HG03045 (cell line): ENCODE results near the gene USF1.
A peak's percentile ranks its signal among the peaks of the same experiment; 100 is the strongest.

ENCODE experiments used
- ATAC-seq: cut with Tn5 transposase; IDR thresholded peaks from one replicate; pipeline ENCODE4 v1.9.1; 2021; ENCODE audit warnings: mild to moderate bottlenecking, moderate library complexity; ENCODE audit not compliant: unreplicated experiment

USF1 gene, protein sequence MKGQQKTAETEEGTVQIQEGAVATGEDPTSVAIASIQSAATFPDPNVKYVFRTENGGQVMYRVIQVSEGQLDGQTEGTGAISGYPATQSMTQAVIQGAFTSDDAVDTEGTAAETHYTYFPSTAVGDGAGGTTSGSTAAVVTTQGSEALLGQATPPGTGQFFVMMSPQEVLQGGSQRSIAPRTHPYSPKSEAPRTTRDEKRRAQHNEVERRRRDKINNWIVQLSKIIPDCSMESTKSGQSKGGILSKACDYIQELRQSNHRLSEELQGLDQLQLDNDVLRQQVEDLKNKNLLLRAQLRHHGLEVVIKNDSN

GRCh38 chr1:161045736-161046604, at the start of gene USF1:
Gene USF1 (minus strand): TSS chr1:161045977. CDS start chr1:161043275, 2,702 bp downstream.
- ATAC-seq: peak; percentile 69

DNA sequence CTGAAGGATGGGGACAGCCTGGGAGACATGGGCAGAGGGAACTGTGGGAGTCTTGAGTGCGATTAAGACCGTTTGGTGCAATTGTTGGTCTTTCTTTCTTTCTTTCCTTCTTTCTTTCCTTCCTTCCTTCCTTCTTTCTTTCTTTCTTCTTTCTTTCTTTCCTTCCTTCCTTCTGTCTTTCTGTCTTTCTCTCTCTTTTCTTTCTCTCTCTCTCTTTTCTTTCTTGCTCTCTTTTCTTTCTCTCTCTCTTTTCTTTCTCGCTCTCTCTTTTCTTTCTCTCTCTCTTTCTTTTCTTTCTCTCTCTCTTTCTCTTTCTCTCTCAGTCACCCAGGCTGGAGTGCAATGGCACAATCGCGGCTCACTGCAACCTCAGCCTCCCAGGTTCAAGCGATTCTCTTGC, 49.5 kb upstream of the USF1 start:
- ATAC-seq: no peak

DNA sequence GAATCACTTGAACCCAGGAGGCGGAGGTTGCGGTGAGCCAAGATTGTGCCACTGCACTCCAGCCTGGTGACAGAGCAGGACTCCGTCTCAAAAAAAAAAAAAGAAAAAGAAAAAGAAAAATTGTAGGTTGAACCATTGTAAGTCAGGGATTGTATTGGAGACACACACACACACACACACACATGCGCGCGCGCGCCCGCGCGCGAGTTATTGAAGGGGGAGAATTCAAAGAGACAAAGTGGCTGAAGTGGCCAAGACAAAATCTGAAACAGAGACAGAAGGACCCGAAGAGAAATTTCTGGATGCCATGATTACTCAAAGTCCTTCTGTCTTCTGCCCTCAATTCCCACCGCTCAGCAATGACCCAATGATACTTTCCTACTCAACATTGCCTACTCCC, 48.7 kb upstream of the USF1 start:
- ATAC-seq: no peak

DNA sequence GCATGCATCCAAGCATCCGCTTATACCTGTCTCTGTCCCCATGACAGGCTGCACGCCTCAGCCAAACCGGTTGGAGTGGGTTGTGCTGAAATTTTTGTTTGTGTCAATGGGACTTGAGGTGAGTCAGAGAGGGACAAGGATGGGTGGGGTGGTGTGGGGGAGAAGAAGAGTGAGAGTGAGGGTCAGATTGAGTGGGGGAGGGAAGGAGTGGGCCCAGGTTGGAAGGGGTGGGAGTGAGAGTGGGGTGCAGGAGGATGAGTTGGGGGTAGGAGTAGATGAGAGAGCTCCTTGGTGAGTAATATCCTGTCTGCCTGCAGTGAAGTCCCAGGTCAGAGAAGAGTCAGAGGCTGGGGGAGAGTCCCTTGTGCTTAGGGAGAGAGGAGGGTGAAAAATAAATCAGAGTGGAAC, 46.8 kb upstream of the USF1 start:
- no peak for ATAC-seq

- ATAC-seq: no peak
These were observed 46.2 kb upstream of the USF1 start for GRCh38 chr1:161091796-161092507.

DNA sequence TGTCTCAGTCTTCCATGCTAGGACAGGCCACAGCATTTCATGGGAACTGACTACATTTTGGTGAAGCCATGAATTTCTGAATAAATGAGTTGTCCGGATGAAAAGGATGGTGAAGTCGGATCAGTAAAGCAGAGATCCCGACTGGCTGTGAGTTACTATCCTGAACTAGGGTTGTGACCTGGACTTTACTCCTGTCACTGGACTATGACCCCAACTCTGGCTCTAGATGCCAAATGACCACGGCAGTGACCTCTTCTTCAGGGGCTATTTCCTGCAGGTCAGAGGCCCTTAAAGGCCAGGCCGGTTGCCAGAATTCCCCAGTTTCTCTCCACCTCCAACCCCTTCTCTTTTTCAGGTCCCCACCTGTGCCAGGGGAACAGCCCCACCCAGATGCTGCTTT, 45.3 kb upstream of the USF1 start:
- no peak for ATAC-seq

- ATAC-seq: no peak
These were observed 44.8 kb upstream of the USF1 start for GRCh38 chr1:161090617-161091016.

GRCh38 chr1:161089938-161090337, 44.2 kb upstream of the USF1 start:
- ATAC-seq: no peak

GRCh38 chr1:161089251-161089924, 43.6 kb upstream of the USF1 start, which contains the start of gene NECTIN4:
Gene NECTIN4 (minus strand): TSS chr1:161089558. CDS start chr1:161089296, 262 bp downstream.
- no peak for ATAC-seq

DNA sequence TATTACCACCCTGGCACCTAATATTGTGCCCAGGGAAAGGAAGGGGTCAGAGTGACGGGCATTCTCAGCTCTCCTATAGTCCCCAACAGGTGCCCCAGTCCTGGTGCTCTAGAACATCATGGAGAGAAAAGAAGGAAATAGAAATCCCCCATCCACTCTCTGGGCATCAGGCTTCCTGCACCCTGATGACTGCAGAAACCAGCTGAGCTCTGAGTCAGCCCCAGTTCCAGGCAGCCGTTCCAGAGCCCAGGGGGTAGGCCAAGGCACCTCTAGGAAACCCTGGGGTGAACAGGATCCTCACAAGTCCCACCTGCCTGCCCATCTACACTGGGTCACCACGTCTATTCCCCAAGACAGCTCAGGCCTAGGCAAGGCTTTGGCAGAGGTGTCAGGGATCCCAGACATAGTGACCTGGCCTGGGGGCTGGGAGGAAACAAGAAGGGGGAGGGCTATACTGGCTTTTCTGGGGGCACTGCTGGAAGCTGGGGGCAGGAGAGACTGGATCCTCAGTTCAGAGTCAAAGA, 42.9 kb upstream of the USF1 start:
- ATAC-seq: no peak

DNA sequence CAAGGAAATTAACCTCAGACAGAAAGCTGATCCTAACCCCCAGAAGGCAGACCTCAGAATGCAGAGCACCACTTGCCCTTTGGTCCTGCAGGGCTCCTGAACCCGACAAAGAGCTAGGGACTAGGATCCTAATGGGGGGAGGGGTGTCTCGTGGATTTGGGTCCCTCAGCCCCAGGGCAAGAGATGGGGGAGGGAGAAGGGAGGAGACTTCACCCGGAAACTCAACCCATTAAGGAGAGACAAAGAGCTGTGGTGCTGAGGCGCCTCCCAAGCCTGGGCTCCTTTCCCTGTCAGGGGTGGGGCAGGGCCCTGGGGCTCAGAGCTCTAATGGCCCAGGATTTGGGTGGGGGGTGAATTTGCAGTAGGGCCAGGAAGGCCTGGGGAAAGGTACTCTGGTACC, 40.7 kb upstream of the USF1 start:
- no peak for ATAC-seq

- ATAC-seq: no peak
These were observed 39.4 kb upstream of the USF1 start for GRCh38 chr1:161085165-161085564.

DNA sequence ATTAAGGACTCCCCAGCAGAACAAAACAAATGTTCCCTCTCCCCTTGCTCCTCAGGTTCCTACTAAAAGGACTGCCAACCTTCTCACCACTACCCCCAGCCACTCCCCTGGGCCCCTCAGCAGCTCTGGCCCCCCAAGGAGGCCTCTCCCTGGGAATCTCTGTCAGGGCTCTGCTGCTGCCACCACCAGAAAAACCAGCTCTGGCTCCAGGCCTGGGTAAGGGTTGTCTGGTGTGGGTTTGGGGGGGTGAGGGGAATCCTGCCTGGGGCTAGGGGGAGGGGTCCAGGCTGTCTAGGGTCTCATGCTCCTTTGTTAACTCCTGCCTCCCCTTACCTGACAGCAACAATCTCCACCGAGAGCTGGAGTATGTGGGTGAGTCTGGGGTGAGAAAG, 38.8 kb upstream of the USF1 start:
- no peak for ATAC-seq

DNA sequence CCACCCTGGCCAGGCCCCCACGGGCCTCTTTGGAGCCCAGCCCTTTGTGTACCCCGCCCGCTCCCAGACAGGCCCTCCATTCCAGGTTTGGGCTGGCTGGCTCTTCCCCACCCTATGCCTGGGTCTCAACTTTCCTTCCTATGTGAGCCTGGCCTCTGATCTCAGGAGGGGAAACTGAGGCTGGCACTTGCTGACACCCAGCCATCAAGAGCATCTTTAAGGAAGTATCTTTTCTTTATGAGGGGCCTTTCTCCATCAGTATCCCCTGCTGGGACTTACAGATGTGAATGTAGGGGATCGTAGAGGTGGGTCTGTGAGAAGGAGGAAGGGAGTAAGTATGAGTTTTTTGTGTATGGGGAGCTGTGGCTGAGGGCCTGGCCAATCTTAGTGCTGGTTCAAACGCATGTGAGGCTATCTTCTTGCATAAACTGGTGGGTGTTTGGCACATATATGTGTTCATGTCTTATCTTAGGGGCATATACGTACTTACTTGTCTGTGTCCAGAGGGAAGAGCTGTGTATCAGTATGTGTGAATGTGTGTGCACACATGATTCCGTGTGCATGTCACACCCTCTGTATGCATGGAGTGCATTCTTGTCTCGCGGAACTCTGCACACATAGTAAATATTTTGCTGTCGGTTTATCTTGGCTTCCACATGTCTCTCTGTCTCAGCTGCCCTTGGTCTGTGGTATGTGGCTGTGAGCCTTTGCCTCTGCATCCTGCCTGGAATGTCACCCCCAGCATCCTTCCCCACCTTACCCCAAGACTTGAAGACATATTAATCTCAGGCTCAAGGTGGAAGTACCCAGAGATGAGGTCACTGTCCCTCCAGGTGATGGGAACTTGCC, 38.2 kb upstream of the USF1 start:
- no peak for ATAC-seq

DNA sequence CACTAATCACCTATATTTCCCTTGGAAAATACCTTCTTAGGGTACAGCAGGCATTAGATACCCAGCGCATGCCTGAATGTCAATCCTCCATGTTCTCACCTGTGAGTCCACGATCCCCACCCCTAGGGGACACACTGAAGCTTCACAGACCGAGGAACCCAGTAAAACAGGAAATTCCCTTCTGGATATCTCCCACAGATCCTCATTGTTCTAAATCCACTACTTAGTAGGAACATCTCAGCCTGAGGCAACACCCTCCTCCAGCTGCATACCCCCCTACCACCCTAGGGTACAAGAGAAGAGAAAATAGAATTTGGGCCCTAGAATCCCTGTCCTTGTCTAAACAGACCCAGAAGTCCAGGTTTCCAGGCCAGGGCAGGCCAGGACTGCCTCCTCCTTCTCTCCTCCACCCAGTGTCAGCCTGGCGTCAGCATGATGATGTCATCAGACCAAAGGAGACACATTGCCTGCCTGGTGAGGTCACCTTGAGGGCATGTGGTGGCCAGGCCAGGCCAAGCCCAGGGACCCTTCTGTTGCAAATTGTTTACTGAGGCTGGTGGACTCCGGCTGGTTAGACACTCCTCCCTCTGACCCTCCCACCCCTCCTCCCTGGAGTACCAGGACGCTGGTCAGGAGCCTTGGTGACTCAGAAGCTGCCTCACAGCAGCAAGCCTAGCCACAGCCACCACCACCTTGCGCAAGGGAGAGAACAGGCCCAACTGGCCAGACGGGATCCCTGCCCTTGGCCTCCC, 37.4 kb upstream of the USF1 start:
- no peak for ATAC-seq

DNA sequence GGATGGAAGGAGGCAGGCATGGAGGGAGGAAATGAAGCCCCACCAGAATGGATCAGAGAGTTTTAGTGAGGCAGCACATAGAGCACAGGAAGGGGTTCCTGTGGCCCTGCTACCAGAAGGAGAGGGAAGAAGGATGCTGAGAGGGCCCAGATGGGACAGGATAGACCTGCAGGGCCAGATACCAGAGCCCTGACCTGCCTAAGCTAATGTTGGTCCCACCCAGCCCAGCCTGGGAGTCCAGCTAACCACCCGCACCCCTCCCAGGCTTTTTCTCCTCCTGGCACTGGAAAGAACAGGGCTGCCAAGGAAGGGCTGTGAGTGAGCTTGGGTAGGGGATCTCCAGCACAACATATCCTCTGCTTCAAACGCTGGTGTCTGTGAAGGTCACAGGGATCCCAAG, 36.7 kb upstream of the USF1 start:
- no peak for ATAC-seq

GRCh38 chr1:161081519-161081918, 35.7 kb upstream of the USF1 start:
- ATAC-seq: no peak

- ATAC-seq: no peak
These were observed 34.9 kb upstream of the USF1 start for GRCh38 chr1:161080441-161081405.
